Putamen (tissue), 1 donor: ENCODE measurements around the gene TPRG1.

ENCODE experiments used
- DNase-seq: peaks from one replicate; pipeline ENCODE4 v3.0.0-alpha.2; 2016; ENCODE audit warnings: low spot score

TPRG1 gene

GRCh38 chr3:189171707-189172106 lies at the start of gene TPRG1:
Gene TPRG1, plus strand, starts transcription at chr3:189171971. Its CDS starts 35,414 bp downstream, at chr3:189207385.
- no peak for DNase-seq

- no peak for DNase-seq
These were observed 49.7 kb upstream of the TPRG1 start for GRCh38 chr3:189122110-189122509.

GRCh38 chr3:189122526-189123205 lies 49.1 kb upstream of the TPRG1 start:
- DNase-seq: no peak

- no peak for DNase-seq
These were observed 48.0 kb upstream of the TPRG1 start for GRCh38 chr3:189123595-189124387.

- DNase-seq: no peak
These were observed 39.5 kb upstream of the TPRG1 start for GRCh38 chr3:189132231-189132671.

GRCh38 chr3:189132839-189133238 lies 38.9 kb upstream of the TPRG1 start:
- DNase-seq: no peak

GRCh38 chr3:189133768-189134167 lies 38.0 kb upstream of the TPRG1 start:
- no peak for DNase-seq

GRCh38 chr3:189137416-189137815 lies 34.4 kb upstream of the TPRG1 start:
- DNase-seq: no peak

- DNase-seq: no peak
These were observed 32.7 kb upstream of the TPRG1 start for GRCh38 chr3:189138901-189139610.

GRCh38 chr3:189139611-189139940 lies 32.2 kb upstream of the TPRG1 start:
- no peak for DNase-seq

GRCh38 chr3:189142527-189142926 lies 29.2 kb upstream of the TPRG1 start:
- no peak for DNase-seq

- no peak for DNase-seq
These were observed 28.4 kb upstream of the TPRG1 start for GRCh38 chr3:189143321-189143720.

- DNase-seq: no peak
These were observed 28.0 kb upstream of the TPRG1 start for GRCh38 chr3:189143771-189144170.

GRCh38 chr3:189144645-189145044 lies 27.1 kb upstream of the TPRG1 start:
- DNase-seq: no peak

- DNase-seq: no peak
These were observed 24.9 kb upstream of the TPRG1 start for GRCh38 chr3:189146848-189147247.

GRCh38 chr3:189148081-189148507 lies 23.7 kb upstream of the TPRG1 start:
- peak; percentile 49 for DNase-seq

GRCh38 chr3:189149203-189149602 lies 22.6 kb upstream of the TPRG1 start:
- no peak for DNase-seq

- no peak for DNase-seq
These were observed 14.4 kb upstream of the TPRG1 start for GRCh38 chr3:189157232-189158007.

GRCh38 chr3:189158034-189158433 lies 13.7 kb upstream of the TPRG1 start:
- DNase-seq: no peak

GRCh38 chr3:189160519-189161309 lies 11.1 kb upstream of the TPRG1 start:
- DNase-seq: no peak

GRCh38 chr3:189165092-189165612 lies 6.6 kb upstream of the TPRG1 start:
- no peak for DNase-seq
